ENCODE measurements around the gene CENPF.

DNA sequence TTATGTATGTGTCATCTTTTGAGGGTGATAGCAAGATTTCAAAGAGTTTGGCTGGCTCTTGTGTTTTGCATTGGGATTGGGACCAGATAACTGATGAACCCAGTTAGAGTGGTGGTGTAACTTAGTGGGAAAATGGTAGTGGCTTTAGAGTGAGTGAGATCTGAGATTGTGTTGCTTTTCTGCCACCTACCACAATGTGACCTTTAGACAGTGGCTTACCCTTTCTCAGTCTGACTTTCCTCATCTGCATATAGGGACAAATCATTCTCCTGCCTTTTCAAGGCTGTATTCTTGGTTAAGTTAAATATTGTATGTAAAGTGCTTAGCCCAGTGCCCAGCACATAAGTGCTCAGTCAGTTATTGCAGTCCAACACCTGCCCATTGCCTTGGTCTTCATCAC is 31.3 kb downstream of the CENPF start:
- TF ChIP-seq CTCF (IDR thresholded peaks at IDR 0.05) (no peak), POLR2A (IDR thresholded peaks at IDR 0.05) (no peak)
